Measurements from ENCODE around the gene RPS16. TPM values are rescaled to one million over a fixed set of nuclear protein-coding genes. Genes with fewer than 3 reads are reported as not detected.
"Not testable (repeated sequence)": the region's sequence is repeated elsewhere in the genome, so short reads cannot be mapped to it uniquely, and the experiment has no call there.

RPS16 gene
- total RNA-seq, 1 donor from 2014 or later, result 1,329 TPM

- H4K20me1 ChIP-seq (ENCODE audit: insufficient read depth, low read length), result peaks cover 14% of the 10 kb centered on the region
- H3K4me3 ChIP-seq (ENCODE audit: insufficient read depth, low read depth, low read length), result peak within 1 kb of the TSS; percentile 97
- peaks cover 9% of the 10 kb centered on the region for H3K36me3 Mint-ChIP-seq (ENCODE audit: low read depth, unreplicated experiment)
- DNase-seq (ENCODE audit: low read depth), result peak; percentile 76
- peak within 1 kb of the TSS; percentile 99 for H3K4me2 ChIP-seq (ENCODE audit: low read length)
- H3K27me3 Mint-ChIP-seq (ENCODE audit: low read depth, unreplicated experiment), result no peaks in the 10 kb centered on the region
- H3K27ac ChIP-seq (ENCODE audit: low read depth, low read length), result peak within 1 kb of the TSS; percentile 87
- H3K9me3 Mint-ChIP-seq (ENCODE audit: unreplicated experiment), result no peaks in the 10 kb centered on the region
- peak within 1 kb of the TSS; percentile 91 for H3K27ac Mint-ChIP-seq (ENCODE audit: unreplicated experiment)
- peak within 1 kb of the TSS; percentile 93 for H3K4me3 Mint-ChIP-seq (ENCODE audit: unreplicated experiment)
- peaks cover 20% of the 10 kb centered on the region for H3K36me3 ChIP-seq (ENCODE audit: insufficient read depth, low read length)
- H3K79me2 ChIP-seq (ENCODE audit: insufficient read depth, low read length), result peaks cover 35% of the 10 kb centered on the region
- H3K9ac ChIP-seq (ENCODE audit: low read length), result peak within 1 kb of the TSS; percentile 99
- peak within 1 kb of the TSS; percentile 76 for H2AFZ ChIP-seq (ENCODE audit: low read depth, low read length)
- no peaks in the 10 kb centered on the region for H3K9me3 ChIP-seq (ENCODE audit: insufficient read depth, low read depth, low read length)
- H3K27me3 ChIP-seq (ENCODE audit: insufficient read depth, low read length), result no peaks in the 10 kb centered on the region
- FAIRE-seq, result no peak
- H3K4me1 Mint-ChIP-seq (ENCODE audit: low read depth, unreplicated experiment), result peaks cover 12% of the 10 kb centered on the region
- TF ChIP-seq CTCF (IDR thresholded peaks at IDR 0.05; ENCODE audit: insufficient read depth, low read depth, low read length), result no peak
- TF ChIP-seq EZH2 (IDR thresholded peaks at IDR 0.05; ENCODE audit: insufficient read depth, low read length), result no peak
- H3K4me1 ChIP-seq (ENCODE audit: insufficient read depth, low read length), result peaks cover 17% of the 10 kb centered on the region
These were observed 44.8 kb upstream of the RPS16 start, which contains the start of gene TIMM50 for GRCh38 chr19:39480337-39481228. TIMM50 (plus strand) TSS chr19:39480838; CDS start chr19:39480854, 16 bp downstream.

- FAIRE-seq, result no peak
- peak overlapping the region; percentile 87 for H3K27ac ChIP-seq (ENCODE audit: low read depth, low read length)
- H3K4me1 ChIP-seq (ENCODE audit: insufficient read depth, low read length), result peaks cover 17% of the 10 kb centered on the region
- peaks cover 12% of the 10 kb centered on the region for H3K36me3 Mint-ChIP-seq (ENCODE audit: low read depth, unreplicated experiment)
- H3K79me2 ChIP-seq (ENCODE audit: insufficient read depth, low read length), result peaks cover 30% of the 10 kb centered on the region
- H2AFZ ChIP-seq (ENCODE audit: low read depth, low read length), result peak overlapping the region; percentile 69
- H3K9me3 ChIP-seq (ENCODE audit: insufficient read depth, low read depth, low read length), result no peaks in the 10 kb centered on the region
- peaks cover 12% of the 10 kb centered on the region for H3K4me1 Mint-ChIP-seq (ENCODE audit: low read depth, unreplicated experiment)
- peak overlapping the region; percentile 91 for H3K27ac Mint-ChIP-seq (ENCODE audit: unreplicated experiment)
- TF ChIP-seq CTCF (IDR thresholded peaks at IDR 0.05; ENCODE audit: insufficient read depth, low read depth, low read length) (no peak), EZH2 (IDR thresholded peaks at IDR 0.05; ENCODE audit: insufficient read depth, low read length) (no peak)
- H3K36me3 ChIP-seq (ENCODE audit: insufficient read depth, low read length), result peaks cover 20% of the 10 kb centered on the region
- no peak for DNase-seq (ENCODE audit: low read depth)
- no peaks in the 10 kb centered on the region for H3K27me3 Mint-ChIP-seq (ENCODE audit: low read depth, unreplicated experiment)
- H3K4me3 ChIP-seq (ENCODE audit: insufficient read depth, low read depth, low read length), result peak overlapping the region; percentile 97
- H3K9ac ChIP-seq (ENCODE audit: low read length), result peak overlapping the region; percentile 99
- peak overlapping the region; percentile 93 for H3K4me3 Mint-ChIP-seq (ENCODE audit: unreplicated experiment)
- H4K20me1 ChIP-seq (ENCODE audit: insufficient read depth, low read length), result peaks cover 18% of the 10 kb centered on the region
- H3K9me3 Mint-ChIP-seq (ENCODE audit: unreplicated experiment), result no peaks in the 10 kb centered on the region
- no peaks in the 10 kb centered on the region for H3K27me3 ChIP-seq (ENCODE audit: insufficient read depth, low read length)
- peak overlapping the region; percentile 99 for H3K4me2 ChIP-seq (ENCODE audit: low read length)
These were observed 44.2 kb upstream of the RPS16 start for GRCh38 chr19:39479916-39480315.

- not testable (repeated sequence) for H3K4me2 ChIP-seq (ENCODE audit: low read length); H3K27me3 Mint-ChIP-seq (ENCODE audit: low read depth, unreplicated experiment); FAIRE-seq; DNase-seq (ENCODE audit: low read depth); H3K9me3 ChIP-seq (ENCODE audit: insufficient read depth, low read depth, low read length); H3K4me3 Mint-ChIP-seq (ENCODE audit: unreplicated experiment); H3K9ac ChIP-seq (ENCODE audit: low read length); H2AFZ ChIP-seq (ENCODE audit: low read depth, low read length); H3K27ac ChIP-seq (ENCODE audit: low read depth, low read length); H3K27me3 ChIP-seq (ENCODE audit: insufficient read depth, low read length); H3K9me3 Mint-ChIP-seq (ENCODE audit: unreplicated experiment); H3K4me3 ChIP-seq (ENCODE audit: insufficient read depth, low read depth, low read length); H3K27ac Mint-ChIP-seq (ENCODE audit: unreplicated experiment)
- peaks cover 26% of the 10 kb centered on the region for H3K79me2 ChIP-seq (ENCODE audit: insufficient read depth, low read length)
- H3K4me1 ChIP-seq (ENCODE audit: insufficient read depth, low read length), result peaks cover 17% of the 10 kb centered on the region
- H3K36me3 ChIP-seq (ENCODE audit: insufficient read depth, low read length), result peaks cover 23% of the 10 kb centered on the region
- peaks cover 23% of the 10 kb centered on the region for H4K20me1 ChIP-seq (ENCODE audit: insufficient read depth, low read length)
- Mint-ChIP-seq H3K4me1 (ENCODE audit: low read depth, unreplicated experiment) (peaks cover 12% of the 10 kb centered on the region), H3K36me3 (ENCODE audit: low read depth, unreplicated experiment) (peaks cover 16% of the 10 kb centered on the region)
These were observed 43.6 kb upstream of the RPS16 start for GRCh38 chr19:39479319-39479801.
